ELR (cell line): ENCODE results near the gene GALR1.

Source experiments
- DNase-seq: peaks from one replicate; pipeline ENCODE4 v3.0.0-alpha.2; 2015; ENCODE audit warnings: low read depth

Gene GALR1

GRCh38 chr18:77321823-77322805 is 72.5 kb downstream of the GALR1 start:
- DNase-seq, result no peak

GRCh38 chr18:77323640-77324299 is 74.1 kb downstream of the GALR1 start:
- DNase-seq, result no peak
